Mesothelial cell of epicardium (in vitro differentiated cells): ENCODE measurements around the gene JAML. TPM values are rescaled to one million over a fixed set of nuclear protein-coding genes. Genes with fewer than 3 reads are reported as not detected.

Experiments
- DNase-seq, 2 experiments: peaks; one replicate each; pipeline ENCODE4 v3.0.0; 2021; ENCODE audit warnings: low spot score in 2 of 2; ENCODE audit not compliant: unreplicated experiment in 2 of 2
- H3K27ac Mint-ChIP-seq: 2 replicates; pipeline ENCODE4 v1.8.0; 2021; ENCODE audit warnings: mixed read lengths
- H3K27me3 Mint-ChIP-seq: 2 replicates; pipeline ENCODE4 v1.8.0; 2021; ENCODE audit warnings: low read depth, mixed read lengths
- H3K36me3 Mint-ChIP-seq: 2 replicates; pipeline ENCODE4 v1.8.0; 2021; ENCODE audit warnings: mixed read lengths
- H3K4me1 Mint-ChIP-seq: 2 replicates; pipeline ENCODE4 v1.8.0; 2021; ENCODE audit warnings: mixed read lengths
- H3K4me3 Mint-ChIP-seq: 2 replicates; pipeline ENCODE4 v1.8.0; 2021; ENCODE audit warnings: mild to moderate bottlenecking, moderate library complexity, mixed read lengths
- H3K9me3 Mint-ChIP-seq: 2 replicates; pipeline ENCODE4 v1.8.0; 2021; ENCODE audit warnings: mixed read lengths
- CTCF ChIP-seq: fragments of 200-600 bp; sonication (generic); IDR thresholded peaks from one replicate; pipeline ENCODE4 v1.5.0; 2021; ENCODE audit warnings: antibody characterized with exemption; ENCODE audit not compliant: unreplicated experiment
- total RNA-seq: library from RNA; stranded (reverse); gene quantifications from 3 replicates; pipeline ENCODE4 v1.2.1, GENCODE V29; 2021

Gene JAML
- total RNA-seq, 1 donor from 2014 or later: not detected

DNA sequence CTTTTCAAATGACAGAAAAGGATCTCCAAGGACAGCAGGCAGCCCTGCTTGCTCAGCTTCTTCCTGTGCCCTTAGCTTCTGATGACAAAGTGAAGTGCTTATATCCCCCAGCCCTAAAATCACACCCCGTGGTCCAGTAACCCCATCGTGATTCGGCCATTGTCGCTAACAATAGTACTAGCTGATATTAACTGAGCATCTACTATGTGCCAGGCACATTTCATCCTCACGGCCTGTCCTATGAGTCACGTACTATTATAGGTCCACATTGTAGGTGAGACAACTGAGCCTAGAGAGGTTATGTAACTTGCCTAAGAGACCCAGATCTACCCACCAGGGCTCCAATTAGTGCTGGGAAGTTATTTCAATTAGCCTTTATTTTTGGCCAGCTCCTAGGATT lies 78.3 kb downstream of the JAML start:
- DNase-seq: no peak
- no peak for TF ChIP-seq CTCF
- Mint-ChIP-seq H3K4me3 (peak overlapping the region; percentile 66), H3K27ac (no peak overlapping the region), H3K36me3 (no peaks in the 10 kb centered on the region), H3K4me1 (peaks cover 9% of the 10 kb centered on the region), H3K9me3 (no peaks in the 10 kb centered on the region), H3K27me3 (peaks cover 96% of the 10 kb centered on the region)

- Mint-ChIP-seq H3K27ac (no peak overlapping the region), H3K4me1 (peaks cover 6% of the 10 kb centered on the region), H3K27me3 (peaks cover 94% of the 10 kb centered on the region), H3K9me3 (no peaks in the 10 kb centered on the region), H3K36me3 (no peaks in the 10 kb centered on the region), H3K4me3 (peak overlapping the region; percentile 76)
- DNase-seq: peak; percentile 85 to 94
- peak; percentile 97 for TF ChIP-seq CTCF
Observed at GRCh38 chr11:118145285-118146227, 79.3 kb downstream of the JAML start.

GRCh38 chr11:118144301-118145268 lies 80.2 kb downstream of the JAML start:
- H3K27me3 Mint-ChIP-seq: peaks cover 93% of the 10 kb centered on the region
- TF ChIP-seq CTCF: no peak
- H3K36me3 Mint-ChIP-seq: no peaks in the 10 kb centered on the region
- no peak overlapping the region for H3K4me3 Mint-ChIP-seq
- H3K9me3 Mint-ChIP-seq: no peaks in the 10 kb centered on the region
- H3K27ac Mint-ChIP-seq: no peak overlapping the region
- DNase-seq: no peak
- H3K4me1 Mint-ChIP-seq: peaks cover 6% of the 10 kb centered on the region

Other genes starting within 250 kb of the JAML start
- gene IL10RA, start 238.6 kb downstream of the JAML start, total RNA-seq: 0.38 to 0.78 TPM (median 0.42 TPM) in 3 replicates
- 0.66 to 0.99 TPM (median 0.94 TPM) in 3 replicates for gene TMPRSS4, start 147.9 kb downstream of the JAML start, total RNA-seq
- not detected in 3 replicates for gene SMIM35, start 138.0 kb downstream of the JAML start, total RNA-seq
- 1.2 to 1.9 TPM (median 1.5 TPM) in 3 replicates for gene SCN4B, start 72.2 kb downstream of the JAML start, total RNA-seq
- gene SCN2B, start 48.4 kb downstream of the JAML start, total RNA-seq: 2.3 to 2.5 TPM (median 2.4 TPM) in 3 replicates
- gene MPZL3, start 27.4 kb upstream of the JAML start, total RNA-seq: 5.0 to 5.7 TPM (median 5.2 TPM) in 3 replicates
- gene MPZL2, start 39.3 kb upstream of the JAML start, total RNA-seq: 32.3 to 36.9 TPM (median 32.8 TPM) in 3 replicates
- not detected in 3 replicates for gene CD3E, start 79.7 kb upstream of the JAML start, total RNA-seq
- not detected in 3 replicates for gene CD3D, start 117.7 kb upstream of the JAML start, total RNA-seq
- gene CD3G, start 119.3 kb upstream of the JAML start, total RNA-seq: not detected in 3 replicates
- gene UBE4A, start 134.6 kb upstream of the JAML start, total RNA-seq: 40.5 to 41.5 TPM (median 41.5 TPM) in 3 replicates
- 168 to 188 TPM (median 180 TPM) in 3 replicates for gene ATP5MG, start 176.6 kb upstream of the JAML start, total RNA-seq
- gene KMT2A, start 211.5 kb upstream of the JAML start, total RNA-seq: 83.6 to 85.8 TPM (median 83.7 TPM) in 3 replicates